Measurements from ENCODE around the gene DGUOK. TPM values are rescaled to one million over a fixed set of nuclear protein-coding genes. Genes with fewer than 3 reads are reported as not detected.

Gene DGUOK
- total RNA-seq, 1 donor from 2014 or later = 52.3 TPM

- DNase-seq (ENCODE audit: extremely low spot score in 2 of 2) = no peak
These were observed 32.8 kb upstream of the DGUOK start for GRCh38 chr2:73893764-73894474.

GRCh38 chr2:73894475-73894850, 32.2 kb upstream of the DGUOK start:
- Histone ChIP-seq H3K27ac (peak overlapping the region; percentile 64), H3K4me1 (peaks cover 7% of the 10 kb centered on the region), H3K36me3 (no peaks in the 10 kb centered on the region), H3K9me3 (no peaks in the 10 kb centered on the region), H3K4me3 (peak overlapping the region; percentile 44), H3K27me3 (no peaks in the 10 kb centered on the region)
- intact Hi-C loops (cut with DNase I) = no loop called here
- no peak for DNase-seq (ENCODE audit: extremely low spot score in 2 of 2)
- TF ChIP-seq POLR2A (IDR thresholded peaks at IDR 0.05) (no peak), CTCF (IDR thresholded peaks at IDR 0.05) (no peak), POLR2AphosphoS5 (IDR thresholded peaks at IDR 0.05; ENCODE audit: insufficient read depth in 1 of 2, low read depth in 1 of 2) (no peak)

More at GRCh38 chr2:73893764-73894474, 32.8 kb upstream of the DGUOK start:
- Histone ChIP-seq H3K27ac (peak overlapping the region; percentile 64), H3K4me3 (peak overlapping the region; percentile 44), H3K36me3 (no peaks in the 10 kb centered on the region), H3K27me3 (no peaks in the 10 kb centered on the region), H3K4me1 (peaks cover 7% of the 10 kb centered on the region), H3K9me3 (no peaks in the 10 kb centered on the region)
- intact Hi-C loops (cut with DNase I) = no loop called here
- TF ChIP-seq POLR2AphosphoS5 (IDR thresholded peaks at IDR 0.05; ENCODE audit: insufficient read depth in 1 of 2, low read depth in 1 of 2) = no peak

- TF ChIP-seq POLR2AphosphoS5 (IDR thresholded peaks at IDR 0.05; ENCODE audit: insufficient read depth in 1 of 2, low read depth in 1 of 2) = no peak
- TF ChIP-seq POLR2A (IDR thresholded peaks at IDR 0.05) = no peak
- TF ChIP-seq CTCF (IDR thresholded peaks at IDR 0.05) = no peak
- no peaks in the 10 kb centered on the region for H3K36me3 ChIP-seq
- intact Hi-C loops (cut with DNase I) = no loop called here
- H3K9me3 ChIP-seq = no peaks in the 10 kb centered on the region
- H3K4me1 ChIP-seq = peaks cover 7% of the 10 kb centered on the region
- H3K27ac ChIP-seq = peak overlapping the region; percentile 44
- H3K27me3 ChIP-seq = no peaks in the 10 kb centered on the region
- no peak for DNase-seq (ENCODE audit: extremely low spot score in 2 of 2)
- peak overlapping the region; percentile 44 for H3K4me3 ChIP-seq
These were observed 31.8 kb upstream of the DGUOK start for GRCh38 chr2:73894877-73895276.

GRCh38 chr2:73895473-73895872, 31.2 kb upstream of the DGUOK start:
- Histone ChIP-seq H3K27me3 (no peaks in the 10 kb centered on the region), H3K4me1 (peaks cover 7% of the 10 kb centered on the region), H3K36me3 (no peaks in the 10 kb centered on the region), H3K4me3 (peak overlapping the region; percentile 21 to 44), H3K9me3 (no peaks in the 10 kb centered on the region), H3K27ac (peak overlapping the region; percentile 44)
- TF ChIP-seq CTCF (IDR thresholded peaks at IDR 0.05) (no peak), POLR2A (IDR thresholded peaks at IDR 0.05) (no peak), POLR2AphosphoS5 (IDR thresholded peaks at IDR 0.05; ENCODE audit: insufficient read depth in 1 of 2, low read depth in 1 of 2) (no peak)
- no peak for DNase-seq (ENCODE audit: extremely low spot score in 2 of 2)
- intact Hi-C loops (cut with DNase I) = no loop called here

- Histone ChIP-seq H3K27me3 (no peaks in the 10 kb centered on the region), H3K36me3 (no peaks in the 10 kb centered on the region), H3K4me3 (peak overlapping the region; percentile 38 to 44), H3K9me3 (no peaks in the 10 kb centered on the region), H3K27ac (peak overlapping the region; percentile 79), H3K4me1 (peaks cover 7% of the 10 kb centered on the region)
- no peak for DNase-seq (ENCODE audit: extremely low spot score in 2 of 2)
- intact Hi-C loops (cut with DNase I) = no loop called here
- TF ChIP-seq CTCF (IDR thresholded peaks at IDR 0.05) = no peak
- no peak for TF ChIP-seq POLR2AphosphoS5 (IDR thresholded peaks at IDR 0.05; ENCODE audit: insufficient read depth in 1 of 2, low read depth in 1 of 2)
- TF ChIP-seq POLR2A (IDR thresholded peaks at IDR 0.05) = no peak
These were observed 30.1 kb upstream of the DGUOK start for GRCh38 chr2:73896362-73897239.
